A673 (cell line): ENCODE results near the gene GATA1. TPM values are rescaled to one million over a fixed set of nuclear protein-coding genes. Genes with fewer than 3 reads are reported as not detected.

ENCODE experiments used
- BruUV-seq: library from RNA; stranded (reverse); fragments of 400-500 nt; replicated peaks from 2 replicates; lab custom pipeline; 2021; lab: Mats Ljungman, UMichigan
- CTCF ChIA-PET: fragments of 300-600 bp; sonication (Branson Sonifier 250); formaldehyde crosslinking; loops from one replicate; lab custom pipeline; 2022; ENCODE audit warnings: antibody characterized with exemption; lab: Charles Lee
- POLR2A ChIA-PET: fragments of 300-600 bp; sonication (Branson Sonifier 250); formaldehyde crosslinking; loops from one replicate; lab custom pipeline; 2022; ENCODE audit warnings: antibody characterized with exemption; ENCODE audit not compliant: low non-redundant PET; lab: Charles Lee
- DNase-seq: peaks from one replicate; pipeline ENCODE4 v3.0.0-alpha.2; 2015; ENCODE audit warnings: low spot score
- H3K27ac ChIP-seq: fragments of 200-600 bp; sonication (generic); 2 replicates; pipeline ENCODE4 v1.5.1; 2016; ENCODE audit warnings: mixed run types, low read depth, mild to moderate bottlenecking, mixed read lengths, antibody characterized with exemption, low read length; ENCODE audit not compliant: poor library complexity, severe bottlenecking
- H3K27me3 ChIP-seq: fragments of 200-600 bp; sonication (generic); replicated peaks from 2 replicates; pipeline ENCODE4 v1.6.1; 2017; ENCODE audit warnings: mixed run types, low read depth, mild to moderate bottlenecking, mixed read lengths, antibody characterized with exemption, low read length; ENCODE audit not compliant: insufficient read depth, poor library complexity
- H3K36me3 ChIP-seq: fragments of 200-600 bp; sonication (generic); 2 replicates; pipeline ENCODE4 v1.6.1; 2016; ENCODE audit warnings: mixed run types, mild to moderate bottlenecking, mixed read lengths, antibody characterized with exemption, low read length; ENCODE audit not compliant: insufficient read depth, poor library complexity, severe bottlenecking
- H3K4me1 ChIP-seq: fragments of 200-600 bp; sonication (generic); 2 replicates; pipeline ENCODE4 v1.6.1; 2017; ENCODE audit warnings: mixed run types, mild to moderate bottlenecking, mixed read lengths, antibody characterized with exemption, low read length; ENCODE audit not compliant: insufficient read depth, poor library complexity, severe bottlenecking
- H3K4me3 ChIP-seq: fragments of 200-600 bp; sonication (generic); 2 replicates; pipeline ENCODE4 v1.5.1; 2016; ENCODE audit warnings: low read depth, mixed run types, mild to moderate bottlenecking, mixed read lengths, low read length; ENCODE audit not compliant: poor library complexity, severe bottlenecking
- H3K9me3 ChIP-seq: fragments of 200-600 bp; sonication (generic); 2 replicates; pipeline ENCODE4 v1.6.1; 2016; ENCODE audit warnings: mixed run types, low read depth, mild to moderate bottlenecking, mixed read lengths, antibody characterized with exemption, low read length; ENCODE audit not compliant: poor library complexity, severe bottlenecking
- EZH2 ChIP-seq: fragments of 200-600 bp; sonication (generic); IDR thresholded peaks from 2 replicates; pipeline ENCODE4 v1.6.1; 2017; ENCODE audit warnings: borderline replicate concordance, low read depth, mild to moderate bottlenecking, mixed read lengths, antibody characterized with exemption, low read length; ENCODE audit not compliant: poor library complexity, severe bottlenecking
- intact Hi-C: fragments of 100-400 bp; cut with micrococcal nuclease; formaldehyde crosslinking; loops from one replicate; pipeline ENCODE4 v1.10.0; 2022; ENCODE audit not compliant: unreplicated experiment
- total RNA-seq: library from RNA; stranded (reverse); gene quantifications from 2 replicates; pipeline ENCODE4 v1.2.3, GENCODE V29; 2021
- TF ChIP-seq, protein P1 (sequence below): fragments of 300-800, 200-600 bp; sonication (generic); conservative IDR thresholded peaks from 2 replicates; pipeline ENCODE4 v1.5.1; 2017; ENCODE audit warnings: low read depth, mild to moderate bottlenecking, antibody characterized with exemption, low read length, moderate library complexity, mixed read lengths

GATA1 gene
- total RNA-seq, 1 experiment from 2014 or later = not detected

- Histone ChIP-seq H3K36me3 (no peaks in the 10 kb centered on the region), H3K27me3 (no peaks in the 10 kb centered on the region), H3K4me3 (peak overlapping the region; percentile 53), H3K4me1 (no peaks in the 10 kb centered on the region), H3K27ac (peak overlapping the region; percentile 88), H3K9me3 (no peaks in the 10 kb centered on the region)
- no peak for DNase-seq
- POLR2A ChIA-PET = interaction anchor here (0.6 kb wide), 1 partner anchor 154 kb away, joined by 3 read pairs; no protein-coding TSS in a partner anchor
- no TSS peak for BruUV-seq
- CTCF ChIA-PET = no interaction called here
- intact Hi-C loops = no loop called here
- TF ChIP-seq, protein P1, sequence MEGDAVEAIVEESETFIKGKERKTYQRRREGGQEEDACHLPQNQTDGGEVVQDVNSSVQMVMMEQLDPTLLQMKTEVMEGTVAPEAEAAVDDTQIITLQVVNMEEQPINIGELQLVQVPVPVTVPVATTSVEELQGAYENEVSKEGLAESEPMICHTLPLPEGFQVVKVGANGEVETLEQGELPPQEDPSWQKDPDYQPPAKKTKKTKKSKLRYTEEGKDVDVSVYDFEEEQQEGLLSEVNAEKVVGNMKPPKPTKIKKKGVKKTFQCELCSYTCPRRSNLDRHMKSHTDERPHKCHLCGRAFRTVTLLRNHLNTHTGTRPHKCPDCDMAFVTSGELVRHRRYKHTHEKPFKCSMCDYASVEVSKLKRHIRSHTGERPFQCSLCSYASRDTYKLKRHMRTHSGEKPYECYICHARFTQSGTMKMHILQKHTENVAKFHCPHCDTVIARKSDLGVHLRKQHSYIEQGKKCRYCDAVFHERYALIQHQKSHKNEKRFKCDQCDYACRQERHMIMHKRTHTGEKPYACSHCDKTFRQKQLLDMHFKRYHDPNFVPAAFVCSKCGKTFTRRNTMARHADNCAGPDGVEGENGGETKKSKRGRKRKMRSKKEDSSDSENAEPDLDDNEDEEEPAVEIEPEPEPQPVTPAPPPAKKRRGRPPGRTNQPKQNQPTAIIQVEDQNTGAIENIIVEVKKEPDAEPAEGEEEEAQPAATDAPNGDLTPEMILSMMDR = no peak
- TF ChIP-seq EZH2 = no peak
Observed at GRCh38 chrX:48737940-48738339, 48.5 kb upstream of the GATA1 start.

- intact Hi-C loops = no loop called here
- H3K9me3 ChIP-seq = no peaks in the 10 kb centered on the region
- no TSS peak for BruUV-seq
- POLR2A ChIA-PET = no interaction called here
- TF ChIP-seq EZH2 = no peak
- TF ChIP-seq, protein P1 = no peak
- CTCF ChIA-PET = no interaction called here
- no peaks in the 10 kb centered on the region for H3K4me1 ChIP-seq
- H3K4me3 ChIP-seq = no peak overlapping the region
- H3K27me3 ChIP-seq = no peaks in the 10 kb centered on the region
- no peak for DNase-seq
- no peak overlapping the region for H3K27ac ChIP-seq
- H3K36me3 ChIP-seq = no peaks in the 10 kb centered on the region
Observed at GRCh38 chrX:48741834-48742233, 44.6 kb upstream of the GATA1 start.

GRCh38 chrX:48745222-48745621 is 41.2 kb upstream of the GATA1 start:
- Histone ChIP-seq H3K27me3 (no peaks in the 10 kb centered on the region), H3K4me1 (no peaks in the 10 kb centered on the region), H3K36me3 (no peaks in the 10 kb centered on the region), H3K4me3 (no peak overlapping the region), H3K27ac (no peak overlapping the region), H3K9me3 (no peaks in the 10 kb centered on the region)
- no TSS peak for BruUV-seq
- DNase-seq = no peak
- CTCF ChIA-PET = no interaction called here
- intact Hi-C loops = no loop called here
- TF ChIP-seq, protein P1 = no peak
- TF ChIP-seq EZH2 = no peak
- POLR2A ChIA-PET = no interaction called here
